Measurements from ENCODE around the gene ITPRIPL1.

ITPRIPL1 gene

DNA sequence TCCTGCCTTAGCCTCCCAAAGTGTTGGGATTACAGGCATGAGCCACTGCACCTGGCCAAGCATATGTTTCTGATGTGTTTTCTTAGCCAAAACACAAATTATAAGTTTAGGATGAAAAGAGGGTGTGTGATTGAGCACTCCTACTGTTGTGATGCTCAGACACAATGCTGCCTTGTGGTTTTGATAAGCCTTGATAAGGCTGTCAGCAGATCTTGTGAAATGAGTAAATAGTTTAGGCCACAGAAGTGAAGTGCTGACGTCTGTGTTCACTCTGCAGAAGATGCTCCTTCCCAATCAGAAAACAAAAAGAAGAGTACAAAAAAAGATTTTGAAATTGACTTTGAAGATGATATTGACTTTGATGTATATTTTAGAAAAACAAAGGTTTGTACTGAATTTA, 34.7 kb downstream of the ITPRIPL1 start:
- DNase-seq, result no peak

DNA sequence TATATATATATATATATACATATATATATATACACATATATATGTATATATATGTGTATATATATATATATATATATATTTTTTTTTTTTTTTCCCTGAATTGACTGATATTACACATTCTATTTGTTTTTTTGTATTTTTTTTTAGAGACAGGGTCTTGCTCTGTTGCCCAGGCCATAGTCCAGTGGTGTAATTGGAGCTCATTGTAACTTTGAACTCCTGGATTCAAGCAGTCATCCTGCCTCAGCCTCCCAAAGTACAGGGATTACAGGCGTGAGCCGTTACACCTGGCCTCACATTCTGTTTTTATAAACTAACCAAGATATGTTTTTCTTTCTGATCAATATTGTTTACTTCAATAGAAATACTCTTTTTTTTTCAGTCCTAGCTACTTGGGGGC, 36.6 kb downstream of the ITPRIPL1 start:
- DNase-seq, result no peak

DNA sequence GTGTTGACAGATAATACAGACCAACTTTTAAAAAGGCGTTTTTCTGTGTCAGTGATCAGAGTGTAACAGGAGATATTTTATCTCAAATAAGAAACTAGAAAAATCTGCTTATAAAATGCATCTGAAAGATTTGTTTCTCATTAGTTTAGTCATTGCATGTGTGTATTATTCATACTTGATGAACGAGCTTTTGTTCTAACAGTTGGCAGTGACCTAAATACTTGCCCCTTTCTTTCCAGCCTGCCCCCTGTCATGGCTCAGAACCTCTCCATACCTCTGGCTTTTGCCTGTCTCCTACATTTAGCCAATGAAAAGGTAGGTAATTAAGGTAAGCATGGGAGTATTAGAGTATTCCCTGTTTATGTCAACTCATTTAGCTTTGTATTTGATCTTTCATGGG, 44.1 kb downstream of the ITPRIPL1 start:
- no peak for DNase-seq

DNA sequence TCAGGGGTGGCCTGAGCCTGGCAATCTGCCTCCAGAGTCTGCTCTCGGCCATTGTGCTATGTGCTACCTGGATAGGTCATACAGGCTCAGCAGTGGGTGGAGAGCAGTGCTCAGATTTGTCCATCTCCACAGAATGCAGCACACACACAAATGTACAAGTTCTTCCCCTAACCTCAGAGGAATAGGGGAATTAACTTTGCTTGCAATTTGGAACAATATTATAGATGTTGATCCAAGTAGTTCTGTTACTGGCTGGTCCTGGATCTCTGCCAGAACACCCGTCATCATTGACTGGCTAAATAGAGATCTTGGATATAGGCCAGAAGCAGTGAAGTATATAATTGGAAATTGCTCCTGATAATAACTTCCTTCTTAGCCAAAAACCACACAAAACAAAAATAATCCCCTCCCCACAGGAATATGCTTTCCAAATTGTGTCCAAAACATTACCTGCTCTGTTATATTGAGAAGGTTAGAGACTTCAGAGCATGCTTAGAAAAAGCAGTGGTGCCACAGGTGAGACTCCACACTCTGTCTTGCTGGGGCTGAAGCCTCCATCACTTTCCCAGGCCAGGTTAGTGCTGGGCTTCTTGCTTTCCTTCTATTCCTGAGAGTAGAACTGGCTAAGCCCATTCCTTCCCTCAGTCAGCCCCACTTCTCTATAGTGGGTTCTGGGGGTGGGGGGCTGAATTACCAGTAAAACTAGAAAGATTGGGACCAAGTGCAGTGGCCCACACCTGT, 49.3 kb downstream of the ITPRIPL1 start:
- no peak for DNase-seq

Data from 8988T (cell line).